HepG2 (cell line): ENCODE results near the gene NEU4. TPM values are rescaled to one million over a fixed set of nuclear protein-coding genes. Genes with fewer than 3 reads are reported as not detected.

Source experiments
- ATAC-seq: fragments of 200-7000 bp; cut with Tn5 transposase; 3 replicates; pipeline ENCODE4 v1.9.1; 2020; ENCODE audit warnings: mild to moderate bottlenecking, moderate library complexity
- BruUV-seq: library from RNA; stranded (reverse); fragments of 400-500 nt; replicated peaks from 2 replicates; lab custom pipeline; 2021; lab: Mats Ljungman, UMichigan
- CTCF ChIA-PET: fragments of 300-600 bp; formaldehyde crosslinking; extraction: SDS; loops from one replicate; lab custom pipeline; 2021; ENCODE audit warnings: low total read pairs, inconsistent platforms, low intra/inter-chr PET ratio; lab: Yijun Ruan, JAX
- POLR2A ChIA-PET: fragments of 350-600 bp; sonication (Branson Sonifier 250); formaldehyde crosslinking; loops from one replicate; lab custom pipeline; 2020; ENCODE audit warnings: antibody characterized with exemption, inconsistent platforms; lab: Yijun Ruan, JAX
- DNase-seq: peaks from one replicate; pipeline ENCODE4 v3.0.0-alpha.2; 2015; ENCODE audit warnings: low spot score
- FAIRE-seq: peaks from 3 replicates; lab custom pipeline; 2011; peaks lifted over from hg19 to GRCh38; lab: Jason Lieb, UNC
- H2AFZ ChIP-seq: one replicate; pipeline ENCODE4 v1.6.1; 2011; ENCODE audit warnings: low read length, inconsistent platforms
- H3K27ac ChIP-seq: fragments of 300-600 bp; 3 replicates; pipeline ENCODE4 v1.8.0; 2011; ENCODE audit warnings: mixed run types, mild to moderate bottlenecking, mixed read lengths, low read length, inconsistent platforms; ENCODE audit not compliant: insufficient read depth; ENCODE audit errors: extremely low read length
- H3K27me3 ChIP-seq, 2 experiments: fragments of 200-600 bp in 1 of 2; 2 replicates in 1 of 2; 3 replicates in 1 of 2; pipeline versions ENCODE4 v1.6.0 to v1.8.0; 2011; ENCODE audit warnings: low read length in 2 of 2, mild to moderate bottlenecking in 2 of 2, moderate library complexity in 2 of 2, inconsistent platforms in 1 of 2; ENCODE audit not compliant: insufficient read depth in 2 of 2, control insufficient read depth in 1 of 2
- H3K36me3 ChIP-seq, 2 experiments: fragments of 200-600 bp in 1 of 2; replicated peaks in 1 of 2; 2 replicates in 1 of 2; 3 replicates in 1 of 2; pipeline versions ENCODE4 v1.5.1 to v1.8.0; 2011; ENCODE audit warnings: low read length in 2 of 2, inconsistent platforms in 1 of 2; ENCODE audit not compliant: insufficient read depth in 2 of 2, control insufficient read depth in 1 of 2
- H3K4me1 ChIP-seq: 2 replicates; pipeline ENCODE4 v1.5.1; 2012; ENCODE audit warnings: low read length, inconsistent platforms; ENCODE audit not compliant: insufficient read depth
- H3K4me2 ChIP-seq: 2 replicates; pipeline ENCODE4 v1.6.0; 2011; ENCODE audit warnings: low read depth, low read length, inconsistent platforms
- H3K4me3 ChIP-seq, 3 experiments: fragments of 200-600 bp in 1 of 3; sonication (generic), shearing (Covaris generic) in 1 of 3; replicated peaks in 1 of 3; 2 replicates each; pipeline ENCODE4 v1.5.1; 2011 to 2016; ENCODE audit warnings: low read length in 3 of 3, inconsistent platforms in 2 of 3, low read depth in 2 of 3, mild to moderate bottlenecking in 2 of 3, control low read depth in 1 of 3, mixed read lengths in 1 of 3; ENCODE audit not compliant: insufficient read depth in 1 of 3
- H3K79me2 ChIP-seq: one replicate; pipeline ENCODE4 v1.6.1; 2011; ENCODE audit warnings: low read length, inconsistent platforms; ENCODE audit not compliant: insufficient read depth
- H3K9ac ChIP-seq: 2 replicates; pipeline ENCODE4 v1.6.0; 2011; ENCODE audit warnings: mild to moderate bottlenecking, low read depth, low read length, inconsistent platforms; ENCODE audit not compliant: insufficient read depth
- H3K9me3 ChIP-seq: 2 replicates; pipeline ENCODE4 v1.5.1; 2012; ENCODE audit warnings: mild to moderate bottlenecking, low read length
- H4K20me1 ChIP-seq: 2 replicates; pipeline ENCODE4 v1.6.0; 2011; ENCODE audit warnings: inconsistent platforms, mild to moderate bottlenecking, low read length, moderate library complexity; ENCODE audit not compliant: insufficient read depth
- CCDC6 ChIP-seq: sonication (generic); formaldehyde crosslinking; IDR thresholded peaks from 2 replicates; pipeline ENCODE4 v1.8.1; 2022; ENCODE audit warnings: mild to moderate bottlenecking, missing genetic modification reagents, moderate library complexity
- GTF2F1 ChIP-seq: fragments of 150-350 bp; IDR thresholded peaks from 2 replicates; pipeline ENCODE4 v1.6.1; 2014; ENCODE audit warnings: low read length
- MXI1 ChIP-seq: IDR thresholded peaks from 3 replicates; pipeline ENCODE4 v1.6.1; 2012; ENCODE audit warnings: low read depth, low read length, inconsistent platforms, borderline replicate concordance
- SNAPC2 ChIP-seq: sonication (generic); formaldehyde crosslinking; IDR thresholded peaks from 2 replicates; pipeline ENCODE4 v1.8.1; 2022; ENCODE audit warnings: mild to moderate bottlenecking, missing genetic modification reagents
- ZNF660 ChIP-seq: sonication (generic); formaldehyde crosslinking; IDR thresholded peaks from 2 replicates; pipeline ENCODE4 v1.5.1; 2020; ENCODE audit warnings: mild to moderate bottlenecking, low read depth, missing genetic modification reagents, borderline replicate concordance
- ZNF737 ChIP-seq: sonication (generic); formaldehyde crosslinking; IDR thresholded peaks from 2 replicates; pipeline ENCODE4 v1.5.0; 2020; ENCODE audit warnings: missing genetic modification reagents, mild to moderate bottlenecking, borderline replicate concordance
- ZSCAN25 ChIP-seq: sonication (generic); formaldehyde crosslinking; IDR thresholded peaks from 2 replicates; pipeline ENCODE4 v1.8.0; 2022; ENCODE audit warnings: mild to moderate bottlenecking, missing genetic modification reagents
- WGBS: methylation state at CpG from one replicate; pipeline ENCODE4 v1.1.6; 2017; ENCODE audit warnings: low lambda C conversion rate; 5-methylcytosine and 5-hydroxymethylcytosine counted together
- in situ Hi-C: cut with HindIII; loops from 2 replicates; pipeline ENCODE4 v1.10.0; 2017; ENCODE audit warnings: low pct_unique_long_range_greater_than_20kb; ENCODE audit not compliant: extremely low pct_ligation_motif_present
- intact Hi-C: fragments of 100-400 bp; cut with micrococcal nuclease; formaldehyde crosslinking; loops from one replicate; pipeline ENCODE4 v1.10.0; 2022; ENCODE audit not compliant: unreplicated experiment
- polyA plus RNA-seq, 8 experiments: library from polyadenylated mRNA; depleted of rRNA in 3 of 8; stranded (reverse) in 7 of 8; unstranded in 1 of 8; fragments of >200 nt; fragmentation: Illumina TruSeq in 4 of 8; extraction: Trizol in 4 of 8; gene quantifications; 2 replicates each; pipeline versions ENCODE4 v1.2.1 to v1.2.3, GENCODE V29; 2011 to 2016; ENCODE audit warnings: low read depth in 4 of 8, missing spikeins in 1 of 8, mixed read lengths in 1 of 8; ENCODE audit not compliant: insufficient read depth in 1 of 8
- total RNA-seq, 5 experiments: library from RNA; depleted of rRNA; stranded (reverse); fragments of >200 nt; fragmentation: Illumina TruSeq; extraction: Trizol; gene quantifications; 2 replicates each; pipeline ENCODE4 v1.2.3, GENCODE V29; 2016; ENCODE audit warnings: low read depth in 1 of 5
- TF ChIP-seq, protein P1 (sequence below): sonication (generic); formaldehyde crosslinking; IDR thresholded peaks from 2 replicates; pipeline ENCODE4 v1.5.0; 2020; ENCODE audit warnings: mild to moderate bottlenecking, missing genetic modification reagents, borderline replicate concordance
- TF ChIP-seq, protein P2 (sequence below): sonication (generic); formaldehyde crosslinking; IDR thresholded peaks from 2 replicates; pipeline ENCODE4 v1.5.1; 2020; ENCODE audit warnings: missing genetic modification reagents, mild to moderate bottlenecking, borderline replicate concordance

The NEU4 gene
- total and polyA plus RNA-seq, 2 of the 13 experiments (the other 11 are each of a cell fraction or from before 2014, with no cell fraction given) = 53.5 to 107 TPM

DNA sequence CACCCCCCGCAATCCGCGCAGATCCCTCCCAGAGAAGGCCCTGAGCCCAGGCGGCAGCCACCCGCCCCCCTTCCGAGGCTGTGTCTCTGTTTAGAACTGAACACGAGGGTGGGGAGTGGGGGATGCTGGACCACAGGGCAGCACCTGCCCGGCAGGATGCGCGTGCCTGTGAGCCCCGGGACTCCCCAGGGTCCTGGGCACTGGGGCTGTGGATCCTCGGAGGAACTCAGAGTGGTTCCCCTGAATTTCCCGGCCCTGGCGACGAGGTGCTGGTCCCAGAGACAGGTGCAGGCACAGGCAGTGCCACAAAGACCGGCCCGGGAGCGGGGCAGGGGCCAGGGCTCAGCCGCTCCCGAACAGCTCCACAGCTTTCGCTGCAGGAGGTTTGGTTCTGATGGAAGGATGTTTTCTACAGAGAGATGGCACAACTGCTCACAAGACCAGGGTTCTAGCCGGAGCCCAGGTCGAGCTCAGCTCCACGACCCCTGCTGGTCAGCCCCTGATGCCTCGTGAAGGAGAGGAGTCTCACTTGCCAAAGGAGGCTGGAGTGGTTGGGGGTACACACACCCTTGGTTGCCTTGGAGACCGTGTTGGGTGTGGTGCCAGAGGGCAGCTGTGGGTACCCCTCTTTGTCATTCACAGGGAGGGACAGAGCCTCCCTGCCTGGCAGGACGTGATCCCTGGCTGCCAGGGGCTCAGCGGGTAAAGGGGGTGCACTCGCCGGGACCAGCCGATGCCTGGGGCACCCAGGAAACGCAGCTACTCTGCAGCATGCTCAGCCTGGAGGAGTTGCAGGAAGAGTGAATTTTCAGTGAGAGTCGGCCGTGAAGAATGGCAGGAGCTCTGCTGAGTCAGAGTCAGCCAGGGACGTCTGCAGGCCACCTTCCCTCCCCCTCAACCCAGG, 4.4 kb upstream of the NEU4 start:
- Histone ChIP-seq H3K4me2 (0 out of 2 replicates have a peak overlapping the region, but pooled peaks have one; percentile 24), H3K4me1 (peaks cover 21% of the 10 kb centered on the region), H2AFZ (no peak overlapping the region), H4K20me1 (no peaks in the 10 kb centered on the region), H3K4me3 (no peak overlapping the region), H3K9me3 (no peaks in the 10 kb centered on the region), H3K27me3 (no peaks in the 10 kb centered on the region; a peak in 1 of 5 replicates), H3K9ac (no peak overlapping the region), H3K27ac (peak overlapping the region; percentile 33), H3K79me2 (peaks cover 17% of the 10 kb centered on the region), H3K36me3 (no peaks in the 10 kb centered on the region)
- intact Hi-C loops (loop anchor here (5.0 kb wide), 1 partner anchor 977 kb away; no protein-coding TSS in a partner anchor), in situ Hi-C loops (loop anchor here (5.0 kb wide), 1 partner anchor 32 kb away; no protein-coding TSS in a partner anchor)
- FAIRE-seq (no peak), ATAC-seq (peak; percentile 3; the same call in 1 of the 3 replicates), DNase-seq (peak; percentile 34)
- BruUV-seq = no TSS peak
- POLR2A ChIA-PET = interaction anchor here (0.6 to 2.8 kb wide), 3 partner anchors 17 to 70 kb away, joined by 3 to 26 read pairs (median 3); partner anchors contain the start of gene D2HGDH
- CTCF ChIA-PET = no interaction called here
- 86% methylated on average over 26 of the region's 35 CpGs for WGBS
- no peak for TF ChIP-seq SNAPC2 (CRISPR knock-in tag)
- TF ChIP-seq ZNF660 (CRISPR knock-in tag) = no peak
- TF ChIP-seq, protein P1, sequence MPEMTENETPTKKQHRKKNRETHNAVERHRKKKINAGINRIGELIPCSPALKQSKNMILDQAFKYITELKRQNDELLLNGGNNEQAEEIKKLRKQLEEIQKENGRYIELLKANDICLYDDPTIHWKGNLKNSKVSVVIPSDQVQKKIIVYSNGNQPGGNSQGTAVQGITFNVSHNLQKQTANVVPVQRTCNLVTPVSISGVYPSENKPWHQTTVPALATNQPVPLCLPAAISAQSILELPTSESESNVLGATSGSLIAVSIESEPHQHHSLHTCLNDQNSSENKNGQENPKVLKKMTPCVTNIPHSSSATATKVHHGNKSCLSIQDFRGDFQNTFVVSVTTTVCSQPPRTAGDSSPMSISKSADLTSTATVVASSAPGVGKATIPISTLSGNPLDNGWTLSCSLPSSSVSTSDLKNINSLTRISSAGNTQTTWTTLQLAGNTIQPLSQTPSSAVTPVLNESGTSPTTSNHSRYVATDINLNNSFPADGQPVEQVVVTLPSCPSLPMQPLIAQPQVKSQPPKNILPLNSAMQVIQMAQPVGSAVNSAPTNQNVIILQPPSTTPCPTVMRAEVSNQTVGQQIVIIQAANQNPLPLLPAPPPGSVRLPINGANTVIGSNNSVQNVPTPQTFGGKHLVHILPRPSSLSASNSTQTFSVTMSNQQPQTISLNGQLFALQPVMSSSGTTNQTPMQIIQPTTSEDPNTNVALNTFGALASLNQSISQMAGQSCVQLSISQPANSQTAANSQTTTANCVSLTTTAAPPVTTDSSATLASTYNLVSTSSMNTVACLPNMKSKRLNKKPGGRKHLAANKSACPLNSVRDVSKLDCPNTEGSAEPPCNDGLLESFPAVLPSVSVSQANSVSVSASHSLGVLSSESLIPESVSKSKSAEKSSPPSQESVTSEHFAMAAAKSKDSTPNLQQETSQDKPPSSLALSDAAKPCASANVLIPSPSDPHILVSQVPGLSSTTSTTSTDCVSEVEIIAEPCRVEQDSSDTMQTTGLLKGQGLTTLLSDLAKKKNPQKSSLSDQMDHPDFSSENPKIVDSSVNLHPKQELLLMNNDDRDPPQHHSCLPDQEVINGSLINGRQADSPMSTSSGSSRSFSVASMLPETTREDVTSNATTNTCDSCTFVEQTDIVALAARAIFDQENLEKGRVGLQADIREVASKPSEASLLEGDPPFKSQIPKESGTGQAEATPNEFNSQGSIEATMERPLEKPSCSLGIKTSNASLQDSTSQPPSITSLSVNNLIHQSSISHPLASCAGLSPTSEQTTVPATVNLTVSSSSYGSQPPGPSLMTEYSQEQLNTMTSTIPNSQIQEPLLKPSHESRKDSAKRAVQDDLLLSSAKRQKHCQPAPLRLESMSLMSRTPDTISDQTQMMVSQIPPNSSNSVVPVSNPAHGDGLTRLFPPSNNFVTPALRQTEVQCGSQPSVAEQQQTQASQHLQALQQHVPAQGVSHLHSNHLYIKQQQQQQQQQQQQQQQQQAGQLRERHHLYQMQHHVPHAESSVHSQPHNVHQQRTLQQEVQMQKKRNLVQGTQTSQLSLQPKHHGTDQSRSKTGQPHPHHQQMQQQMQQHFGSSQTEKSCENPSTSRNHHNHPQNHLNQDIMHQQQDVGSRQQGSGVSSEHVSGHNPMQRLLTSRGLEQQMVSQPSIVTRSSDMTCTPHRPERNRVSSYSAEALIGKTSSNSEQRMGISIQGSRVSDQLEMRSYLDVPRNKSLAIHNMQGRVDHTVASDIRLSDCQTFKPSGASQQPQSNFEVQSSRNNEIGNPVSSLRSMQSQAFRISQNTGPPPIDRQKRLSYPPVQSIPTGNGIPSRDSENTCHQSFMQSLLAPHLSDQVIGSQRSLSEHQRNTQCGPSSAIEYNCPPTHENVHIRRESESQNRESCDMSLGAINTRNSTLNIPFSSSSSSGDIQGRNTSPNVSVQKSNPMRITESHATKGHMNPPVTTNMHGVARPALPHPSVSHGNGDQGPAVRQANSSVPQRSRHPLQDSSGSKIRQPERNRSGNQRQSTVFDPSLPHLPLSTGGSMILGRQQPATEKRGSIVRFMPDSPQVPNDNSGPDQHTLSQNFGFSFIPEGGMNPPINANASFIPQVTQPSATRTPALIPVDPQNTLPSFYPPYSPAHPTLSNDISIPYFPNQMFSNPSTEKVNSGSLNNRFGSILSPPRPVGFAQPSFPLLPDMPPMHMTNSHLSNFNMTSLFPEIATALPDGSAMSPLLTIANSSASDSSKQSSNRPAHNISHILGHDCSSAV (CRISPR knock-in tag) = no peak
- TF ChIP-seq CCDC6 = no peak
- TF ChIP-seq ZSCAN25 (CRISPR knock-in tag) = no peak
- TF ChIP-seq MXI1 = no peak
- TF ChIP-seq ZNF737 (CRISPR knock-in tag) = no peak
- no peak for TF ChIP-seq GTF2F1
- TF ChIP-seq, protein P2, sequence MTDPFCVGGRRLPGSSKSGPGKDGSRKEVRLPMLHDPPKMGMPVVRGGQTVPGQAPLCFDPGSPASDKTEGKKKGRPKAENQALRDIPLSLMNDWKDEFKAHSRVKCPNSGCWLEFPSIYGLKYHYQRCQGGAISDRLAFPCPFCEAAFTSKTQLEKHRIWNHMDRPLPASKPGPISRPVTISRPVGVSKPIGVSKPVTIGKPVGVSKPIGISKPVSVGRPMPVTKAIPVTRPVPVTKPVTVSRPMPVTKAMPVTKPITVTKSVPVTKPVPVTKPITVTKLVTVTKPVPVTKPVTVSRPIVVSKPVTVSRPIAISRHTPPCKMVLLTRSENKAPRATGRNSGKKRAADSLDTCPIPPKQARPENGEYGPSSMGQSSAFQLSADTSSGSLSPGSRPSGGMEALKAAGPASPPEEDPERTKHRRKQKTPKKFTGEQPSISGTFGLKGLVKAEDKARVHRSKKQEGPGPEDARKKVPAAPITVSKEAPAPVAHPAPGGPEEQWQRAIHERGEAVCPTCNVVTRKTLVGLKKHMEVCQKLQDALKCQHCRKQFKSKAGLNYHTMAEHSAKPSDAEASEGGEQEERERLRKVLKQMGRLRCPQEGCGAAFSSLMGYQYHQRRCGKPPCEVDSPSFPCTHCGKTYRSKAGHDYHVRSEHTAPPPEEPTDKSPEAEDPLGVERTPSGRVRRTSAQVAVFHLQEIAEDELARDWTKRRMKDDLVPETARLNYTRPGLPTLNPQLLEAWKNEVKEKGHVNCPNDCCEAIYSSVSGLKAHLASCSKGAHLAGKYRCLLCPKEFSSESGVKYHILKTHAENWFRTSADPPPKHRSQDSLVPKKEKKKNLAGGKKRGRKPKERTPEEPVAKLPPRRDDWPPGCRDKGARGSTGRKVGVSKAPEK = no peak
